HG03108 (cell line): ENCODE data around the gene SH3TC1.
A peak's percentile ranks its signal among the peaks of the same experiment; 100 is the strongest.

Source experiments
- ATAC-seq: cut with Tn5 transposase; IDR thresholded peaks from one replicate; pipeline ENCODE4 v1.9.1; 2021; ENCODE audit warnings: moderate library complexity; ENCODE audit not compliant: unreplicated experiment

SH3TC1 gene

GRCh38 chr4:8163436-8164193 is 35.5 kb upstream of the SH3TC1 start:
- no peak for ATAC-seq

DNA sequence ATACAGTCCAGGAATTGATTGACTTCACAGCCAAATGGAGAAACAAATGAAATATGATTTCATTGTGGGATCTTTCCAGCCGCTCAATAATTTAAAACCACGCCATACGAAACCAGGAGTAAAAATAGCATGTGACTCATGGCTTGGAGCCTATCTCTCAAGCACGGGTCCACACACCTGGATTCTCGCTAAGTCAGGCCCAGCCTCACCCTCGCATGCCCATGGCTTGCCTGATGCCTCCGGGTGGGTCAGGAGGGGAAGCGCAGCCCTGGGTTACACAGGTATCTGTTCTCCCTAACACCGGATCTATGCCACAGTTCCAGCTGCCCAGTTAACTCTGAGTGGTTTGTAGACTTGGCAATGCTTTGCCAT is 34.9 kb upstream of the SH3TC1 start:
- ATAC-seq, result no peak

GRCh38 chr4:8164687-8165086 is 34.4 kb upstream of the SH3TC1 start:
- no peak for ATAC-seq

DNA sequence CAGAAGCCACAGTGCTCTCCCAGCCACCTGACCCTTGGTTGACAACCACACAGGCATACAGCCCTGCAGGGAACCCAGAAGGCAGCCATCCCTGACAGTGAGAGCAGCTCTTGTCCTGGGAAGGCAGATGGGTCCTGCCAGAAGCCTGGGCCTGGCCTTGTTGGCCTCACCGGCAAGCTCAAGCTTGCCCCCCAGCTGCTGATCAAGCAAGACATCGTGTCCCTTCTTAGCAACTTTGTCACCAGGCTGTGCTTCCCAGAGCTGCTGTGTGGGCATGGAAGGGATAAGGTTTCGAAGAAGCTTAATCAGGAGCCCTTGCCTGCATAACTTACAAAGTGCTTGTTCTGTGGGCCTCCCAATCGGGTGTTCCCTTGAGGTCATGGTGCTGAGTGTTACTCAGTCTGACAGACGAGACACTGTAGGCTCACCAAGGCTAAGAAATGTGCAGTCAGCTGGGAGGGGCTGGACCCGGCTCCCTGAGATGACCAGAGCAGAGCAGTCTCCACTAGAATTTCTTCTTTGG is 33.7 kb upstream of the SH3TC1 start:
- ATAC-seq, result no peak

- ATAC-seq, result no peak
These were observed 31.8 kb upstream of the SH3TC1 start for GRCh38 chr4:8167291-8167690.

GRCh38 chr4:8167815-8168214 is 31.3 kb upstream of the SH3TC1 start:
- ATAC-seq, result no peak

DNA sequence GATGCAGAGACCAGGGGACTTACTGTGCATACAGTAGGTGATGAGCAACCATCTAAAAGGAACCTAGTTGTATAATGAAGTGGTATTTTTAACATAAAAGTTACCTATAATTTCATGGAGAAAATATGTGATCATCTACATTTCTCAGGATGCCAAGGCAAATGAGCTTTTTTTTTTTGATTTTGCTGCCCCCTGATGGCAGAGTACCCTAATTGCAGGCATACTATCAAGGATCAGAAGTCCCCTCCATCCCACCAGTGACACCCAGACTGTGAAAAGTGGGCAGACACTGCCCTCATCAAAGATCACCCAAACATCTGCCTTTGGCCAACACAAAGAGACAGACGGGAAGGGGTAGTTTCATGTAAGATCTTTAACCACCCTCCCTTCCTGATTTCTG is 30.9 kb upstream of the SH3TC1 start:
- ATAC-seq, result no peak

DNA sequence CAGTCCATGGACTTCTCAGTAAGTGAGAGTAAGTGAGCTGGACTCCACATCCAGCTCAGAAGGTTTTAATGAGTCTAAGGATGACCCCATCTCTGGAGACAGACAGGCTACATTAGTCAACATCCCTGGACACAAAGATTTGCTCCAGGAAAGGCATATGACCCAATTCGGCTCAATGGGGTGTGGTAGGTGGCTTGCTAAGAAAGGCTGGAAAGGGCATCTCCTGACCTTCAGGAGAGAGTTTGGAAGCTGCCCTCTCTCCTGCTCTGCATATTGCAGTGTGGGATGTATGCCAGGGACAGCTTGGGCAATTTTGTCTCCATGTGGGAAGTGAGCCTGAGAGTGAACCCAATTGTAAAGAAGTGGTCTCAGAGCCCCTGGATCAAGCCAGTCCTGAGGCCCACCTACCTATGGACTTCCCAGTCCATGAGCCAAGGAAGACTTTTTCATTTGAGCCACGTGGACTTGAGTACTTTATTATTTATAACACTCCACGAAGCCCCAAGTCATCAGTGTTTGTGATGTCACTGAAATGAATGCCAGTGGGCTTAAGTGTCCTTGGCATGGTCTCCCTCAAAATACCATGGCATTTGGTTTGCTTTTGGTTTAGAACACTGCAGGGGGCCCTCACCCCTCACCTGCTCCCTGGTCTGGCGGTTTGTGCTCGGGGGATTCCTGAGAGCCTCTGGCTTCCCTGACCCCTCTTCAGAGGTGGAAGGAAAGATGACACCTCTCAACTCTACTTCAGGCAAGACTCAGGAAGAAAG is 30.1 kb upstream of the SH3TC1 start:
- ATAC-seq, result no peak

- ATAC-seq, result no peak
These were observed 29.3 kb upstream of the SH3TC1 start for GRCh38 chr4:8169763-8170162.

DNA sequence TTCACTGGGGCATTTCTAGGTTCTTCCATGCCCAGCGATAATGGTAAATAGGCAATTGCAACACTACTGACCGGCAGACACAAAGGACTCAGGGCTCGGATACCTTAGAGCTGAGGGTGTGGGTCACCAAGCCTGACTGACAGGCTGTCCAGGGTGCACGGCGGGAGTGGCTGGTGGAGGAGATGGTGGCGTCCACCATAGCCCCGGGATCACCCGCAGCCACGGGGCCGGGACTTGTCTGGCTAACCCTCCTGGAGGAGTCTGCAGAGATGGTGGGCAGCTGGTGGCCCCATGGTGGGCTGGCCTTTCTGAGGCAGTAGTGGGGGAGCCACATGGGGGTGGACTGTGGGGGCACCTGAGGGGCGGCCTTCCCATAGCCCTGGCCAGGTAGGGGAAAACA is 28.7 kb upstream of the SH3TC1 start:
- no peak for ATAC-seq

- ATAC-seq, result no peak
These were observed 27.8 kb upstream of the SH3TC1 start for GRCh38 chr4:8171266-8171665.

GRCh38 chr4:8171984-8172924 is 26.8 kb upstream of the SH3TC1 start:
- ATAC-seq, result peak; percentile 70

GRCh38 chr4:8173492-8174242 is 25.4 kb upstream of the SH3TC1 start:
- ATAC-seq, result no peak

DNA sequence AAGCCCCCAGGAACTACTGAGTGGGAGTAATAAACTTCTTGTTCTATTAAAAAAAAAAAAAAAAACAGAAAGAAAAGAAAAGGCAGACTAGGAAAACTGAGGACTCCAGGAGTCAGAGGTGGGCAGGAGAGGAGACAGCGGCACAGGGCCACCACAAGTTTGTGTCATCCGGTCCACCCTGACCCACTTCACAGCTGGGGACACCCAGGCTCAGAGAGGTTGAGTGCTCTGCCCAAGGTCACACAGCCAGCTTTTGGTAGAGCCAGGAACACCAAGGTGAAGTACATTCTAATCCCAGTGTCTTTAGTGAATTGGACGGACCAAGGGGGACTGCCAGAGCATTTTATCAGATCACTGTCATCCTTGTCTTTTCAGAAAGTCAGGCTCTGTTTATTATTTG is 24.1 kb upstream of the SH3TC1 start:
- no peak for ATAC-seq

DNA sequence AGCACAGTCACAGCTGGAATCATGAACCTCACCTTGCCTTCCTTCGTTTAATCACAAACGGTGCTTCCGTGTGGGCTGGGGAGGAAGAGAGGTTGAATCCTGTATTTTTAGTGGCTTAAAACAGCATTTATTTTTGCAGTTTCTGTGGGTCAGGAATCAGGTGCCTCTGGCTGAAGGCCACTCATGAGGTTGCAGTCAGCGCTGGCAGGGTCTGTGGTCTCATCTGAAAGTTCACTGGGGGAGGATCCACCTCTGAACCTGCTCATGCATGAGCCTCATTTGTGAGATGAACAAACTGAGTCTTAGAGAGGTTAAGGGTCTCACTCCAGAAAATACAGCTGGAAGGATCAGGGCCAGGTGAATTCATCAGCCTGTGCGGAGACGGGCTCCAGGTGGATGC is 23.4 kb upstream of the SH3TC1 start:
- ATAC-seq, result no peak

DNA sequence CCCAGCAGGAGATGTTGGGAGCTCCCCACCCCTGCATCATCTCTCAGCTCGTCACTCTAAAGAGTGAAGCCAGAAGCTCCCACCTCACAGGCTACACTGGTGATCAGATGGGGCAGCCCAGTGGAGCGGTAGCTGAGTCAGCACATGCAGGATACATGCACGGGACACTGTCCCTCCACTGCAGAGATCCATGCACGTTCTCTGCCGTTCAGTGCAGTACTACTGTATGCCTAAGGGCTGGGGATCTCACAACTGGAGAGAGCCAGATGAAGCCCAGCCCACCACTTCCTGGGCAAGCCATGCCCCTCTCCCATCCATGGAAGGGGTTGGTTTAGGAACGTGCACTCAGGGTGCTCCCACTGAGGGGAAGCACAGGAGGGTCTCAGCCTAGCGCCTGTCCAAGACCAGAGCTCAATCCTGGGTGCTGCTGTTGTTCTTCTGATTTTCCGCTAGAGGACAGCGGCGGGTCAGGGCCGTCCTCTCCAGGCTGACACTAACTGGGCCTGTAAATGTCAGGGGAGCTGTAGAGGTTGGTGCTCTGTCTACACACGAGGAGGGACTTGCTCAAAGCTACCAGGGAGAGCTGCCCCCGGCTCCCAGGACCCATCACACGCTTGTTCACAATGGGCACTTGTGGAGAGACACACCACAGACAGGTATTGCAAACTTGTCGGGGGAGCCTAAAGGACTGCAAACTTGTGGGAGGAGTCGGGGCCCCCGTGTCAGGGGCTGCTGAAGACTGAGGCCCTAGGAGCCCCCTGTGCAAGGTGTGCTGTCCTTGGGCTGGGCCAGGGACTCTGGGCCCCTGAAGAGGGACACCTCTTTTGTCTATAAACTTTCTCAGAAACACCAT is 22.3 kb upstream of the SH3TC1 start:
- ATAC-seq, result peak; percentile 56

DNA sequence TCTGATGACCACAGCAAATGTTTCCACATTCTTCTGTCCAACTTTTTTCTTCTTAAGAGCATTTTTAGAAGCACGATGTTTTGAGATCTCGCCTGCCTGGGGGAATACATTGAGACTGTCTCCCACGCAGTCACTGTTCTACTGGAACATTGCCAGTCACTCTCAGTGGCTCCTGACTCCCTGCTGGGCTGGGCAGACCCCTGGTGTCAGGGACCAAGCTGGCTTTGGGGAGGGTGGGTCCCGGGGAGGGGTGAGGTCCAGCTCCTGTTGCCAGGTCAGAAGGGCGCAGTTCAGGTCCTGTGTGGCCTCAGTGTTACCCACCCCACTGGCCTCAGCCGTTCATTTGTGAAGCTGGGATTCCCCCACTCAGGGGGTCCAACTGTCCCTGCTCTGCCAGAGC is 21.5 kb upstream of the SH3TC1 start:
- ATAC-seq, result no peak

DNA sequence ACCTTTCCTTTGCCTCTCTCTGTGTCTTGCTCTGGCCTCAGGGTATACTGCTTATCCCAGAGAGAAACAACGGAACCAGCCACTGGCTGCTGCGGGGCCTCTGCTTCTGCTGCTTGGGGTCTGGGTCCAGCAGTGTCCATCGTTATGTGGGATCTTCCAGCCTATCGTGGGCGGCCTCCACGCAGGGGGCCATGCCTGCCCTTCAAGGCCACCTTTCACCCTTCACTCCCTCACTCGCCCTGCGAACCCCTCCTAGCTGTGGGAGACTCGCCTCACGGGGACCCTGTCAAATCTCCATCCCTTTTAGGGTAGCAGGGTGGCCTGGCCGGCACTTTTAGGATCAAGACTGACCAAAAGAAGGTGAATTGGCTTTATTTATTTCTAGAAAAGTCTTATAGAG is 21.1 kb upstream of the SH3TC1 start:
- no peak for ATAC-seq

- ATAC-seq, result no peak
These were observed 20.0 kb upstream of the SH3TC1 start for GRCh38 chr4:8179074-8179473.

DNA sequence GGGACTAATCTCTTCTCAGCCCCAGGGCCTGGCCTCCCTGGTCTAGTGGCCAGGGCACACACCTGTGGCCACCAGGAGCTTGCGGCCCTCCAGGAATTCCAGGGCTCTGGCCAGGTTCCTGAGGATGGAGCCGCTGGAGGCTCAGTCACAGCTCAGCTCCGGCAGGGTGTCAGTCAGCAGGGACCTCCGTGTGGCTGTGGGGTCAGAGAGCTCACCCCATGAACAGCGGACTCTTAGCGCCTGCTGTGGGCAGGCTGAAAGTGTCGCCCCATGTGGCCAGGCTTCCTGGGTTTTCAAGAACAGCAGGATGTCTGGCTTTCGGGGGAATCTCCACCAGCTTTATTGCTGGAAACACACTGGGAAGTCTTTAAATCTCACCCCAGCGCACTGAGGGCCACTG is 19.3 kb upstream of the SH3TC1 start:
- no peak for ATAC-seq
